Naive thymus-derived CD8-positive, alpha-beta T cell (primary cell): ENCODE results near the gene SYP. TPM values are rescaled to one million over a fixed set of nuclear protein-coding genes. Genes with fewer than 3 reads are reported as not detected.

Experiments
- ATAC-seq, 2 donors: fragments of 150-1000 bp; cut with Tn5 transposase in 1 of 2; sonication (Bioruptor Pico), chemical (Tn5 transposase) in 1 of 2; 1 replicate in 1 of 2; 2 replicates in 1 of 2; pipeline ENCODE4 v1.10.0; 2021; ENCODE audit warnings: mild to moderate bottlenecking in 2 of 2, moderate library complexity in 2 of 2
- POLR2A ChIA-PET: fragments of 350-600 bp; sonication (Branson Sonifier 250); formaldehyde crosslinking; loops from one replicate; lab custom pipeline; 2021; ENCODE audit warnings: antibody characterized with exemption; lab: Charles Lee
- DNase-seq, 10 donors: peaks; one replicate each; pipeline versions ENCODE4 v3.0.0 to v3.0.0-alpha.2; 2020 to 2022
- H3K27ac Mint-ChIP-seq, 10 donors: one replicate each; pipeline ENCODE4 v1.8.0; 2020 to 2022; ENCODE audit warnings: mild to moderate bottlenecking in 10 of 10, mixed read lengths in 10 of 10, moderate library complexity in 4 of 10, inconsistent platforms in 1 of 10
- H3K27me3 Mint-ChIP-seq, 5 donors: one replicate each; pipeline ENCODE4 v1.8.0; 2021 to 2022; ENCODE audit warnings: mixed read lengths in 5 of 5
- H3K36me3 Mint-ChIP-seq, 3 donors: one replicate each; pipeline ENCODE4 v1.8.0; 2020 to 2022; ENCODE audit warnings: mixed read lengths in 3 of 3, mild to moderate bottlenecking in 2 of 3, inconsistent platforms in 1 of 3
- H3K4me1 Mint-ChIP-seq, 4 donors: one replicate each; pipeline ENCODE4 v1.8.0; 2021 to 2022; ENCODE audit warnings: mixed read lengths in 4 of 4
- H3K4me3 Mint-ChIP-seq, 10 donors: one replicate each; pipeline ENCODE4 v1.8.0; 2020 to 2022; ENCODE audit warnings: mild to moderate bottlenecking in 10 of 10, mixed read lengths in 10 of 10, moderate library complexity in 6 of 10, inconsistent platforms in 1 of 10
- H3K9me3 Mint-ChIP-seq, 9 donors: one replicate each; pipeline ENCODE4 v1.8.0; 2020 to 2022; ENCODE audit warnings: mixed read lengths in 9 of 9, mild to moderate bottlenecking in 3 of 9, inconsistent platforms in 1 of 9, moderate library complexity in 1 of 9
- polyA plus RNA-seq, 3 donors: library from polyadenylated mRNA; unstranded; fragments of 300-500 nt; fragmentation: Illumina TruSeq; gene quantifications; one replicate each; pipeline ENCODE4 v1.2.3, GENCODE V29; 2021
- total RNA-seq, 8 experiments: library from RNA in 2 of 8; stranded (reverse) in 2 of 8; gene quantifications; one replicate each; pipeline ENCODE4 v1.2.3 and lab custom pipeline; 2021 to 2026

The SYP gene
- total and polyA plus RNA-seq, 5 experiments from 2014 or later, result 0.27 to 0.58 (median 0.40) TPM

GRCh38 chrX:49187028-49187394 is 13.0 kb downstream of the SYP start:
- ATAC-seq (no peak), DNase-seq (no peak)
- peaks cover 13 to 33% (median 27%) of the 10 kb centered on the region in 4 donors for H3K4me1 Mint-ChIP-seq
- H3K36me3 Mint-ChIP-seq, result peaks cover 0 to 10% (median 0%) of the 10 kb centered on the region in 3 donors
- POLR2A ChIA-PET, result interaction anchor here (1.0 kb wide), 1 partner anchor 22 kb away, joined by 3 read pairs; no protein-coding TSS in a partner anchor
- H3K27ac Mint-ChIP-seq, result peak overlapping the region in 1 of 10 donors; percentile 71
- H3K27me3 Mint-ChIP-seq, result no peaks in the 10 kb centered on the region
- H3K9me3 Mint-ChIP-seq, result no peaks in the 10 kb centered on the region
- H3K4me3 Mint-ChIP-seq, result peak overlapping the region in 7 of 10 donors; percentile 30 to 91 (median 77)

GRCh38 chrX:49186125-49187027 is 13.6 kb downstream of the SYP start, which contains the start of gene PRICKLE3:
Gene PRICKLE3, minus strand, starts transcription at chrX:49186373. Its CDS starts 76 bp downstream, at chrX:49186297.
- peaks cover 0 to 10% (median 0%) of the 10 kb centered on the region in 3 donors for H3K36me3 Mint-ChIP-seq
- H3K27me3 Mint-ChIP-seq, result no peaks in the 10 kb centered on the region
- ATAC-seq (peak; percentile 17 to 34), DNase-seq (peak; percentile 53 to 86 (median 62))
- H3K4me1 Mint-ChIP-seq, result peaks cover 13 to 33% (median 26%) of the 10 kb centered on the region in 4 donors
- H3K27ac Mint-ChIP-seq, result peak within 1 kb of the TSS in 6 of 10 donors; percentile 22 to 83 (median 68)
- POLR2A ChIA-PET, result interaction anchor here (0.6 to 1.7 kb wide), 3 partner anchors 20 to 127 kb away, joined by 3 to 4 read pairs (median 3); no protein-coding TSS in a partner anchor
- H3K4me3 Mint-ChIP-seq, result peak within 1 kb of the TSS; percentile 73 to 91 (median 80)
- no peaks in the 10 kb centered on the region for H3K9me3 Mint-ChIP-seq

- peak overlapping the region in 7 of 10 donors; percentile 36 to 83 (median 73) for H3K27ac Mint-ChIP-seq
- H3K36me3 Mint-ChIP-seq, result peaks cover 0 to 25% (median 0%) of the 10 kb centered on the region in 3 donors
- no peaks in the 10 kb centered on the region for H3K27me3 Mint-ChIP-seq
- peak in 1 of 10 donors; percentile 24 for DNase-seq
- peaks cover 11 to 33% (median 15%) of the 10 kb centered on the region in 4 donors for H3K4me1 Mint-ChIP-seq
- no peaks in the 10 kb centered on the region for H3K9me3 Mint-ChIP-seq
- peak; percentile 49 to 52 for ATAC-seq
- peak overlapping the region; percentile 73 to 91 (median 80) for H3K4me3 Mint-ChIP-seq
- POLR2A ChIA-PET, result interaction anchor here (0.7 to 1.7 kb wide), 3 partner anchors 12 to 29 kb away, joined by 3 to 5 read pairs (median 4); no protein-coding TSS in a partner anchor
Observed at GRCh38 chrX:49184294-49185281, 15.4 kb downstream of the SYP start.

GRCh38 chrX:49183701-49184281 is 16.2 kb downstream of the SYP start:
- Mint-ChIP-seq H3K27me3 (no peaks in the 10 kb centered on the region), H3K36me3 (peaks cover 0 to 32% (median 0%) of the 10 kb centered on the region in 3 donors), H3K4me1 (peaks cover 8 to 33% (median 14%) of the 10 kb centered on the region in 4 donors), H3K9me3 (no peaks in the 10 kb centered on the region), H3K4me3 (peak overlapping the region in 7 of 10 donors; percentile 2 to 81 (median 15)), H3K27ac (peak overlapping the region in 4 of 10 donors; percentile 22 to 83 (median 45))
- DNase-seq (no peak), ATAC-seq (no peak)
- POLR2A ChIA-PET, result interaction anchor here (0.7 kb wide), 1 partner anchor 28 kb away, joined by 3 read pairs; no protein-coding TSS in a partner anchor

- Mint-ChIP-seq H3K27me3 (no peaks in the 10 kb centered on the region), H3K4me1 (peaks cover 12 to 26% (median 14%) of the 10 kb centered on the region in 4 donors), H3K4me3 (no peak overlapping the region), H3K36me3 (peaks cover 0 to 54% (median 0%) of the 10 kb centered on the region in 3 donors), H3K9me3 (peaks cover 0 to 2% (median 0%) of the 10 kb centered on the region in 9 donors), H3K27ac (peak overlapping the region in 1 of 10 donors; percentile 27)
- POLR2A ChIA-PET, result interaction anchor here (0.6 kb wide), 1 partner anchor 8 kb away, joined by 4 read pairs; the partner anchor contains the start of gene PLP2
- no peak for DNase-seq
- ATAC-seq, result no peak
Observed at GRCh38 chrX:49179358-49179757, 20.6 kb downstream of the SYP start.

GRCh38 chrX:49178537-49178936 is 21.5 kb downstream of the SYP start:
- Mint-ChIP-seq H3K27me3 (no peaks in the 10 kb centered on the region), H3K4me1 (peaks cover 9 to 21% (median 15%) of the 10 kb centered on the region in 4 donors), H3K36me3 (peaks cover 0 to 58% (median 0%) of the 10 kb centered on the region in 3 donors), H3K4me3 (no peak overlapping the region), H3K27ac (no peak overlapping the region), H3K9me3 (peaks cover 0 to 2% (median 0%) of the 10 kb centered on the region in 9 donors)
- ATAC-seq (no peak), DNase-seq (no peak)
- POLR2A ChIA-PET, result no interaction called here

GRCh38 chrX:49177873-49178480 is 22.0 kb downstream of the SYP start:
- Mint-ChIP-seq H3K27ac (peak overlapping the region in 4 of 10 donors; percentile 27 to 80 (median 54)), H3K4me1 (peaks cover 12 to 25% (median 19%) of the 10 kb centered on the region in 4 donors), H3K36me3 (peaks cover 0 to 56% (median 0%) of the 10 kb centered on the region in 3 donors), H3K4me3 (no peak overlapping the region), H3K27me3 (no peaks in the 10 kb centered on the region), H3K9me3 (peaks cover 0 to 2% (median 0%) of the 10 kb centered on the region in 9 donors)
- DNase-seq (no peak), ATAC-seq (no peak)
- POLR2A ChIA-PET, result no interaction called here

- peak; percentile 65 to 68 for ATAC-seq
- POLR2A ChIA-PET, result no interaction called here
- H3K36me3 Mint-ChIP-seq, result peaks cover 0 to 51% (median 0%) of the 10 kb centered on the region in 3 donors
- no peak for DNase-seq
- peaks cover 0 to 2% (median 0%) of the 10 kb centered on the region in 9 donors for H3K9me3 Mint-ChIP-seq
- peak overlapping the region in 5 of 10 donors; percentile 27 to 80 (median 74) for H3K27ac Mint-ChIP-seq
- H3K27me3 Mint-ChIP-seq, result no peaks in the 10 kb centered on the region
- no peak overlapping the region for H3K4me3 Mint-ChIP-seq
- peaks cover 15 to 29% (median 22%) of the 10 kb centered on the region in 4 donors for H3K4me1 Mint-ChIP-seq
Observed at GRCh38 chrX:49177338-49177833, 22.6 kb downstream of the SYP start.

GRCh38 chrX:49176421-49177326 is 23.3 kb downstream of the SYP start:
- ATAC-seq (no peak), DNase-seq (no peak)
- Mint-ChIP-seq H3K27me3 (no peaks in the 10 kb centered on the region), H3K9me3 (peaks cover 0 to 2% (median 0%) of the 10 kb centered on the region in 9 donors), H3K27ac (peak overlapping the region in 3 of 10 donors; percentile 19 to 80 (median 65)), H3K4me3 (peak overlapping the region in 1 of 10 donors; percentile 24), H3K36me3 (peaks cover 0 to 48% (median 0%) of the 10 kb centered on the region in 3 donors), H3K4me1 (peaks cover 12 to 29% (median 22%) of the 10 kb centered on the region in 4 donors)
- POLR2A ChIA-PET, result no interaction called here
